Uterus (tissue), 2 donors: Measurements from ENCODE around the gene RUNX1.

Source experiments
- CTCF ChIP-seq, 4 experiments: fragments of 200-600 bp in 2 of 4; fragments of 450-650 bp in 2 of 4; sonication (generic) in 2 of 4; IDR thresholded peaks; one replicate each; pipeline ENCODE4 v1.5.1; 2016 to 2019; ENCODE audit warnings: antibody characterized with exemption in 4 of 4, mild to moderate bottlenecking in 2 of 4, moderate library complexity in 1 of 4
- POLR2A ChIP-seq, 2 donors: fragments of 450-650 bp; IDR thresholded peaks; one replicate each; pipeline ENCODE4 v1.6.1; 2016; ENCODE audit warnings: antibody characterized with exemption in 2 of 2, mild to moderate bottlenecking in 1 of 2, moderate library complexity in 1 of 2

GRCh38 chr21:34948157-34948556 lies 100.9 kb downstream of the RUNX1 start:
- TF ChIP-seq CTCF (IDR thresholded peaks at IDR 0.05) (no peak), POLR2A (IDR thresholded peaks at IDR 0.05) (no peak)
